Measurements from ENCODE around the gene PNRC1.
A peak's percentile ranks its signal among the peaks of the same experiment; 100 is the strongest.
"Not testable (repeated sequence)": the region's sequence is repeated elsewhere in the genome, so short reads cannot be mapped to it uniquely, and the experiment has no call there.

The PNRC1 gene

DNA sequence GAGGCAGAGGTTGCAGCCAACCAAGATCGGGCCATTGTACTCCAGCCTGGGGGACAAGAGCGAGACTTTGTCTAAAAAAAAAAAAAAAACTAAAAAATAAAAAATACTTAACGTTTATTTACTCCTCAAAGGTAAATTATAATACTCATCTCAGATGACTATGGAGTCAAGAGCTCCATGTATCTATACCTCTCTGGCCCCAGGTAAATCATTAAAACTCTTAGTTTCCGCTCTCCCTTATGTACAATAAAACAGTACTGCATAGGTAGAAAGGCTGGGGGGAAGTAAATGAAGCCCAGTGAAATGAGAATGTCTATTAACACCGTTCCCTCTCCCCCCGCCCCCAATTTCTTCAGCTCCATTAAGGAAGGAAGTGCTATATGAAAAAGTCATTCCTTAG, 36.2 kb downstream of the PNRC1 start:
- no peak for DNase-seq

DNA sequence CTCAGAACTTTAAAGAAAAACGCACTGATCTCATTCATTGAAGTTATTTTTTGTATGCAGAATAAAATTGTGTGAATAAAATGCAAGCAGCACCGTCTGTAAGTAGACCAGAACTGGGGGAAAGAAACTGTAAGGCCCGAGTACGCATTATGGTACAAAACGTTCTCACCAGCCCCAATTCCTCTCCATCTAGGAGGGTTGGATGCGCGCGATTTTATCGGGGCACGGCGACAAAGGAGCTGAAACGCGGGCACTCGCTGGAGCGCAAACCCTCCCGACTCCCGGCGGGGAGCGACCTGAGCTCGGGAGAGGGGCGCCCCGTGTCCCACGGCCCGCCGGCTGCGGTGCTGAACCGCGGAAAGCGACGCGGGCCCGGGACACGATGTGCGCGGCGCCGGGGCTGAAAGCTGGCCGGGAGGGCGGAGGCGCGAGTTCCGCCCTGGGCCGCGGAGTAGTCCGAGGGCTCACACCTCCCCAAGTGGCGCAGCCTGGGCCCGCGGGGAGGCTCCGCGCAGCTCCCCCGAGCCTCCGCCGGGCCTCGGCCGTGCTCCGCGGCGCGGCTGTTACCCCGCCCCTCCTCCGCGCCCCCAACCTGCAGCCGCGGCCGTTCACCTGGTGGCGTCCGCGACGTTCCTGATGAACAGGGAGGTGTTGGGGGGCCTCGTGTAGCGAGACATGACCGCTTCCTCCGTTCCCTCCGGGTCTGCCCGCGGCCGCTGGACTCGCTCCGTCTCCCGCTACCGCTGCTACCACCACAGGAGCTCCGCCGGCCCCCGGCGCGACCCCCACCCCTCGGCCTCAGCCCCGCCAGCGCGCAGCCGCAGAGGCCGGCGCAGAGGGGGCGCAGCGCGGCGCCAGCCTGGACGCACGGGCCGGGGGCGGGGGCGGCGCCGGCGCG, 36.9 kb downstream of the PNRC1 start, which contains the start of gene SRSF12:
Gene SRSF12 (minus strand): TSS at position 861 of the 898 bp plus-strand sequence. CDS start 184 bp downstream, at position 677.
- DNase-seq, result peak; percentile 43

GRCh38 chr6:89118931-89119330, 38.4 kb downstream of the PNRC1 start:
- no peak for DNase-seq

DNA sequence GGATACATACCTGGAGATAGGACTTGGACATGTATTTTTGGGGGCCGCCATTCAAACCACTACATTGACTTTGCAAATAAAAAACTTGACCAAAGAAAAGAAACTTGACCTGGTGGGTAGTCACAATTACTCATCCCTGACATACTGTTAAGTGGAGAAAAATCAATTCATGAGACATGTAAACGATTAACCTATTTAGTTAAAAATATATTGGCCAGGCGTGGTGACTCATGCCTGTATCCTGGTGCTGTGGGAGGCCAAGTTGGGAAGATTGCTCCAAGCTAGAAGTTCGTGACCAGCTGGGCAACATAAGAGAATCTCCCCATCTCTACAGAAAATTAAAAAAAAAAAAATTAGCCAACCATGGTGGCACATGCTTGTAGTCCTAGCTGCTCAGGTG, 39.8 kb downstream of the PNRC1 start:
- DNase-seq, result no peak

GRCh38 chr6:89121934-89122333, 41.4 kb downstream of the PNRC1 start:
- no peak for DNase-seq

DNA sequence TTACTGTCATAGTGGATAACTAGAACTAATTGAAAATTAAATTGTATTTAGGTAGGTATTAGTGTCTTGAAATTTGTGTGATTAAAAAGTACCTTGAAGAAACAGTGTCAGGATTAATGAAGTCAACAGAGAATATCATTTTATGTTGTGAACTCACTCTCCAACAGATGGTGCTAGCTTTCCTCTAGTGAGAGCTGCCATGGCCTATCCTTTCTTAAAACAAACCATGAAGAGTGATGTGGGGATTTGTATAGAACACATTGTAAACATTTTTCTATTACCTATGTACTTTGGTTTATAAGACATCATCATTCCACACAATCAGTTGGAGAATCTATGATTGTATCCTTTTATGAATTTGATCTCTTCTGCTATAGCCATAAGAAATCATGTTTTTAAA, 42.1 kb downstream of the PNRC1 start:
- peak; percentile 29 for DNase-seq

GRCh38 chr6:89128256-89128671, 47.7 kb downstream of the PNRC1 start:
- not testable (repeated sequence) for DNase-seq

DNA sequence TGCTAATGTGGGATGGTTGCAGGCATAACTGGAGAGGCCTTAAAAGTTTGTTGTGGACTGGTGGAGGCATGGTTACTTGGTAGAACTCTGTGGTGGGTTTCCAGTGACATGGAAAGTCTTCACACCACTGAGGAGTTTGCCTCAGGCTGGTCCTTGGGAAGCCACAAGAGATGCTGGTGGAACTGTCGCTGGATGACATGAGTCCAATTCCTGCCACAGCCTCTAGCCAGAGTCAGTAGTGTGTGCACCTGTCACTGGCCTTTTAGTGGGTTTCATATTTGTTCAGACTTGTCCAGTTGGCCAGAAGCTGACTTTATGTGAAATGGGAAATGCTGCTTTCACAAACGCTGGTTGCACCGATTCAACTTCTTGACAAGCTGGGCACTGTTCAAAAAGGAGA, 51.0 kb downstream of the PNRC1 start:
- DNase-seq, result no peak

GRCh38 chr6:89132057-89132456, 51.5 kb downstream of the PNRC1 start:
- no peak for DNase-seq

DNA sequence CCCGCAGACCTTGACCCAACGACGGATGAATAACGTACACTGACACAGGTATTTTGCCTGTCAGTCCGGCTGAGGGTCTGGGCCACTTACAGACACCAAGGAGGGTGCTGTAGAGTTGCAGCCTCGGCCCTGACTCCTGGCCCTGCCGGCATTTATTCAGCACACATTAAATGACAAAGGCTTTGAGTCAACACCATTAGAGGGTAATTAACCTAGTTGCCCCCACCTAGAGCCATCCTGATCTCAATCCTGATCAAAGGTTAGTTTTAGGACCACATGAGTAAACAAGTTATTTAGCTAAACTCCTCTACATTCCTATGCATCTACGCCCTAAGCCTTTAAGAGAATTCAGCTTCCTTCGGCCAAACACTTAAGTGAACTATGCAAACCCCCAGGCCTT, 53.4 kb downstream of the PNRC1 start:
- DNase-seq, result no peak

- no peak for DNase-seq
Observed at GRCh38 chr6:89134723-89135122, 54.2 kb downstream of the PNRC1 start.

Data from CD4-positive, alpha-beta T cell treated with Interleukin-12 subunit alpha and Interleukin-12 subunit beta, for 1 hour (primary cell).